Measurements from ENCODE around the gene DYNC2LI1.

DNA sequence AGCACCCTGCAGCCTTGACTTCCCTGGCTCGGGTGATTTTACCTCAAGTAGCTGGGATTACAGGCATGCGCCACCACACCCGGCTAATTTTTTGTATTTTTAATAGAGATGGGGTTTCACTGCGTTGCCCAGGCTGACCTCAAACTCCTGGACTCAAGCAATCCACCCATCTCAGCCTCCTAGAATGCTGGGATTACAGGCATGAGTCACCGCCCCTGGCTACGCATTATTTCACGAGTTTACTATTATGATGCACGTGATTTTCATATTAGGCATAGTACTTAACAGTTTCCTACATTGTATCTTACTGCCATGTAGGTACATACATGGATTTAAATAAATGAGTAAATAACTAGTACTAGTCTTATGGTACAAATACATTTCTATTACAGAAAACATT, 4.4 kb downstream of the DYNC2LI1 start:
- TF ChIP-seq ZFP30 (CRISPR knock-in tag; IDR thresholded peaks at IDR 0.05): no peak
- TF ChIP-seq, protein P1, sequence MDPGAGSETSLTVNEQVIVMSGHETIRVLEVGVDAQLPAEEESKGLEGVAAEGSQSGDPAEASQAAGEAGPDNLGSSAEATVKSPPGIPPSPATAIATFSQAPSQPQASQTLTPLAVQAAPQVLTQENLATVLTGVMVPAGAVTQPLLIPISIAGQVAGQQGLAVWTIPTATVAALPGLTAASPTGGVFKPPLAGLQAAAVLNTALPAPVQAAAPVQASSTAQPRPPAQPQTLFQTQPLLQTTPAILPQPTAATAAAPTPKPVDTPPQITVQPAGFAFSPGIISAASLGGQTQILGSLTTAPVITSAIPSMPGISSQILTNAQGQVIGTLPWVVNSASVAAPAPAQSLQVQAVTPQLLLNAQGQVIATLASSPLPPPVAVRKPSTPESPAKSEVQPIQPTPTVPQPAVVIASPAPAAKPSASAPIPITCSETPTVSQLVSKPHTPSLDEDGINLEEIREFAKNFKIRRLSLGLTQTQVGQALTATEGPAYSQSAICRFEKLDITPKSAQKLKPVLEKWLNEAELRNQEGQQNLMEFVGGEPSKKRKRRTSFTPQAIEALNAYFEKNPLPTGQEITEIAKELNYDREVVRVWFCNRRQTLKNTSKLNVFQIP (CRISPR knock-in tag; IDR thresholded peaks at IDR 0.05; ENCODE audit: borderline replicate concordance, low read depth): no peak
- TF ChIP-seq RARB (CRISPR knock-in tag; IDR thresholded peaks at IDR 0.05): no peak
